Smooth muscle cell (in vitro differentiated cells): ENCODE measurements around the gene CCDC174. TPM values are rescaled to one million over a fixed set of nuclear protein-coding genes. Genes with fewer than 3 reads are reported as not detected.

Experiments
- DNase-seq: peaks from one replicate; lab custom pipeline; 2025; ENCODE audit not compliant: unreplicated experiment; lab: John Stamatoyannopoulos, UW
- H2AFZ ChIP-seq: fragments of 200-600 bp; sonication (generic); 2 replicates; pipeline ENCODE4 v1.6.0; 2016; ENCODE audit warnings: antibody characterized with exemption, low read depth, mild to moderate bottlenecking
- H3F3A ChIP-seq: fragments of 200-600 bp; sonication (generic); 2 replicates; pipeline ENCODE4 v1.6.0; 2017; ENCODE audit warnings: antibody characterized with exemption, low read depth
- H3K27ac ChIP-seq: fragments of 200-600 bp; sonication (generic); 2 replicates; pipeline ENCODE4 v1.5.1; 2016; ENCODE audit warnings: low read depth, mild to moderate bottlenecking
- H3K27me3 ChIP-seq: fragments of 200-600 bp; sonication (generic); 2 replicates; pipeline ENCODE4 v1.6.1; 2016; ENCODE audit warnings: low read depth, mild to moderate bottlenecking
- H3K36me3 ChIP-seq: fragments of 200-600 bp; sonication (generic); 2 replicates; pipeline ENCODE4 v1.5.1; 2016; ENCODE audit warnings: low read depth
- H3K4me1 ChIP-seq: fragments of 200-600 bp; sonication (generic); 2 replicates; pipeline ENCODE4 v1.5.1; 2016; ENCODE audit warnings: low read depth
- H3K4me2 ChIP-seq: fragments of 200-600 bp; sonication (generic); 2 replicates; pipeline ENCODE4 v1.6.0; 2016; ENCODE audit warnings: mild to moderate bottlenecking
- H3K4me3 ChIP-seq: fragments of 200-600 bp; sonication (generic); 2 replicates; pipeline ENCODE4 v1.5.1; 2016; ENCODE audit warnings: mild to moderate bottlenecking
- H3K79me2 ChIP-seq: fragments of 200-600 bp; sonication (generic); 2 replicates; pipeline ENCODE4 v1.6.0; 2016; ENCODE audit warnings: low read depth, mild to moderate bottlenecking
- H3K9ac ChIP-seq: fragments of 200-600 bp; sonication (generic); 2 replicates; pipeline ENCODE4 v1.6.0; 2016; ENCODE audit warnings: low read depth
- H3K9me3 ChIP-seq: fragments of 200-600 bp; sonication (generic); replicated peaks from 2 replicates; pipeline ENCODE4 v1.5.1; 2016; ENCODE audit warnings: low read depth
- H4K20me1 ChIP-seq: fragments of 200-600 bp; sonication (generic); 2 replicates; pipeline ENCODE4 v1.6.0; 2016; ENCODE audit warnings: low read depth
- CTCF ChIP-seq: fragments of 200-600 bp; sonication (generic); IDR thresholded peaks from 2 replicates; pipeline ENCODE4 v1.5.1; 2017; ENCODE audit warnings: borderline replicate concordance, mild to moderate bottlenecking, antibody characterized with exemption; ENCODE audit not compliant: insufficient read depth, poor library complexity, severe bottlenecking
- WGBS: methylation state at CpG from one replicate; pipeline ENCODE4 v1.1.7; 2016; ENCODE audit warnings: low lambda C conversion rate; 5-methylcytosine and 5-hydroxymethylcytosine counted together
- polyA plus RNA-seq: library from polyadenylated mRNA; unstranded; fragments of >200 nt; fragmentation: Nextera tagmentation; extraction: Ambion mirVana; gene quantifications from 2 replicates; pipeline ENCODE4 v1.2.1, GENCODE V29; 2016
- total RNA-seq: library from RNA; depleted of rRNA; stranded (reverse); fragments of >200 nt; gene quantifications from 2 replicates; pipeline ENCODE4 v1.2.3, GENCODE V29; 2014

Gene CCDC174
- total and polyA plus RNA-seq, 2 experiments from 2014 or later: 9.7 to 20.5 TPM

GRCh38 chr3:14634763-14635400 is 16.7 kb upstream of the CCDC174 start:
- Histone ChIP-seq H3K4me1 (no peaks in the 10 kb centered on the region), H3K79me2 (no peaks in the 10 kb centered on the region), H3F3A (no peaks in the 10 kb centered on the region), H3K4me2 (no peak overlapping the region), H3K9ac (no peak overlapping the region), H4K20me1 (no peaks in the 10 kb centered on the region), H3K27ac (no peak overlapping the region), H3K9me3 (no peaks in the 10 kb centered on the region), H3K4me3 (no peak overlapping the region), H3K36me3 (no peaks in the 10 kb centered on the region), H2AFZ (no peak overlapping the region), H3K27me3 (peaks cover 46% of the 10 kb centered on the region)
- no peak for DNase-seq
- TF ChIP-seq CTCF: no peak
- WGBS: 87% methylated on average over 4 of the region's 4 CpGs

- Histone ChIP-seq H3K4me3 (no peak overlapping the region), H3K27me3 (peaks cover 57% of the 10 kb centered on the region), H3K9ac (no peak overlapping the region), H3K36me3 (no peaks in the 10 kb centered on the region), H3F3A (no peaks in the 10 kb centered on the region), H2AFZ (no peak overlapping the region), H3K4me2 (no peak overlapping the region), H3K79me2 (no peaks in the 10 kb centered on the region), H4K20me1 (no peaks in the 10 kb centered on the region), H3K27ac (no peak overlapping the region), H3K9me3 (no peaks in the 10 kb centered on the region), H3K4me1 (no peaks in the 10 kb centered on the region)
- no peak for TF ChIP-seq CTCF
- 75% methylated on average over 4 of the region's 4 CpGs for WGBS
- no peak for DNase-seq
These were observed 15.0 kb upstream of the CCDC174 start for GRCh38 chr3:14636496-14637087.

- Histone ChIP-seq H3K4me2 (no peak overlapping the region), H3K9ac (no peak overlapping the region), H4K20me1 (no peaks in the 10 kb centered on the region), H3K27me3 (peaks cover 78% of the 10 kb centered on the region), H3K9me3 (no peaks in the 10 kb centered on the region), H3K79me2 (no peaks in the 10 kb centered on the region), H3F3A (no peaks in the 10 kb centered on the region), H3K4me1 (no peaks in the 10 kb centered on the region), H3K4me3 (no peak overlapping the region), H3K36me3 (no peaks in the 10 kb centered on the region), H2AFZ (no peak overlapping the region), H3K27ac (no peak overlapping the region)
- no peak for DNase-seq
- TF ChIP-seq CTCF: no peak
- WGBS: 67% methylated on average over 10 of the region's 10 CpGs
These were observed 11.4 kb upstream of the CCDC174 start for GRCh38 chr3:14640157-14640562.

- H3K4me1 ChIP-seq: no peaks in the 10 kb centered on the region
- H3K36me3 ChIP-seq: no peaks in the 10 kb centered on the region
- H3K27me3 ChIP-seq: peaks cover 72% of the 10 kb centered on the region
- H3K4me2 ChIP-seq: no peak overlapping the region
- H3K9me3 ChIP-seq: no peaks in the 10 kb centered on the region
- WGBS: 43% methylated on average over 2 of the region's 2 CpGs
- TF ChIP-seq CTCF: no peak
- no peaks in the 10 kb centered on the region for H4K20me1 ChIP-seq
- no peak overlapping the region for H3K4me3 ChIP-seq
- H2AFZ ChIP-seq: no peak overlapping the region
- no peak overlapping the region for H3K27ac ChIP-seq
- no peaks in the 10 kb centered on the region for H3K79me2 ChIP-seq
- no peaks in the 10 kb centered on the region for H3F3A ChIP-seq
- H3K9ac ChIP-seq: no peak overlapping the region
- DNase-seq: no peak
These were observed 10.8 kb upstream of the CCDC174 start for GRCh38 chr3:14640734-14641133.
